ENCODE measurements around the gene C19orf38.

DNA sequence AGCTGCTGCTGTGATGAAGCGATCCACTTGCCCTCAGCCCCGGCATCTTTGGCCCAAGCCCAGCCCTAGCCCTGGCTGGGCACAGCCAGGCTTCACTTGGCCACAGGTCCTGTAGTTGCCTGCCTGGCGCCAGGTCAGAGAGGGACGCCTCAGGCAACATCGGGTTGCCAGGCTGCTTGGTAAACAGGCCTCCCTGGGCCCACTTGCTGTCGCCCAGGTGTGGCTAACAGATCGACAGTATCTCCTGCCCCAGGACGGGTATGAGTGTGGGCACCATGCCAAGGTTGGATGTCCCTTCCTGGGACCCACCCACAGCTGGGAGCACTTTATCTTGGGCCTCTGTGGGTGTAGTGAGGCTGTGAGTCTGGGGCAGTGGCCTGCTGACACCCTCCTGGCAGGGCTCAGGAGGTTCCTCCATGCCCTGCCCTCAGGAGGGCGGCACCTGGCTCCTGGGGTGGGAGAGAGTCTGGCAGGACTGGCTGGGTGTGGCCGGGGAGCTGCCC lies 51.0 kb downstream of the C19orf38 start:
- TF ChIP-seq, protein P1, sequence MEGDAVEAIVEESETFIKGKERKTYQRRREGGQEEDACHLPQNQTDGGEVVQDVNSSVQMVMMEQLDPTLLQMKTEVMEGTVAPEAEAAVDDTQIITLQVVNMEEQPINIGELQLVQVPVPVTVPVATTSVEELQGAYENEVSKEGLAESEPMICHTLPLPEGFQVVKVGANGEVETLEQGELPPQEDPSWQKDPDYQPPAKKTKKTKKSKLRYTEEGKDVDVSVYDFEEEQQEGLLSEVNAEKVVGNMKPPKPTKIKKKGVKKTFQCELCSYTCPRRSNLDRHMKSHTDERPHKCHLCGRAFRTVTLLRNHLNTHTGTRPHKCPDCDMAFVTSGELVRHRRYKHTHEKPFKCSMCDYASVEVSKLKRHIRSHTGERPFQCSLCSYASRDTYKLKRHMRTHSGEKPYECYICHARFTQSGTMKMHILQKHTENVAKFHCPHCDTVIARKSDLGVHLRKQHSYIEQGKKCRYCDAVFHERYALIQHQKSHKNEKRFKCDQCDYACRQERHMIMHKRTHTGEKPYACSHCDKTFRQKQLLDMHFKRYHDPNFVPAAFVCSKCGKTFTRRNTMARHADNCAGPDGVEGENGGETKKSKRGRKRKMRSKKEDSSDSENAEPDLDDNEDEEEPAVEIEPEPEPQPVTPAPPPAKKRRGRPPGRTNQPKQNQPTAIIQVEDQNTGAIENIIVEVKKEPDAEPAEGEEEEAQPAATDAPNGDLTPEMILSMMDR (IDR thresholded peaks at IDR 0.05): no peak
- TF ChIP-seq POLR2A (IDR thresholded peaks at IDR 0.05): no peak
- peak; percentile 10 for TF ChIP-seq POLR2AphosphoS5 (IDR thresholded peaks at IDR 0.05)
